ENCODE measurements around the gene MRPS18A.

GRCh38 chr6:43713643-43714310 lies 26.2 kb upstream of the MRPS18A start:
- no peak for TF ChIP-seq CTCF (IDR thresholded peaks at IDR 0.05)
- no peak for TF ChIP-seq EZH2 (IDR thresholded peaks at IDR 0.05)
